ENCODE measurements around the gene ADAM22. TPM values are rescaled to one million over a fixed set of nuclear protein-coding genes. Genes with fewer than 3 reads are reported as not detected.

ADAM22 gene
- total RNA-seq, 2 experiments from 2014 or later, result 1.8 to 2.2 TPM

DNA sequence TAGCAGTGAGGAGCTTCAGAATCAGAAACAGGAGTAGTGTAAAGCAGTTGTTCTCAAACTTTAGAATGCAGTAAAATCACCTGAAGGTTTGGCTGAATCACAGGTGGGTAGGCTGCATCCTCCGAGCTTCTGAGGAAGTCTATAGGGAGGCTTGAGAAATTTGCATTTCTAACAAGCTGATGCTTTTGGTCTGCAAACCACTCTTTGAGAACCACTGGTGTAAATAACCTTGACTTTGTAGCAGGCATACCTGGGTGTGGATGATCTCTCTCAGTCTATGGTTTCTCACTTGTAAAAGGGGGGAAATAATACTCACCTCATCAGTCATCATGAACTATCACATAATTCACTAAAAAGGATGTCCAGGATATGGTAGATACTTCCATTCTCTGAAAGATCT, 167.7 kb downstream of the ADAM22 start:
- intact Hi-C loops (cut with micrococcal nuclease), result no loop called here
- no peaks in the 10 kb centered on the region for H3K36me3 Mint-ChIP-seq
- CTCF ChIA-PET, result no interaction called here
- no peaks in the 10 kb centered on the region for H3K27me3 Mint-ChIP-seq
- no peaks in the 10 kb centered on the region for H3K9me3 Mint-ChIP-seq
- POLR2A ChIA-PET, result no interaction called here
- DNase-seq, result no peak
- no peak overlapping the region for H3K27ac Mint-ChIP-seq
- H3K4me1 Mint-ChIP-seq (ENCODE audit: low read depth), result peaks cover 8% of the 10 kb centered on the region
- H3K4me3 Mint-ChIP-seq, result no peak overlapping the region

DNA sequence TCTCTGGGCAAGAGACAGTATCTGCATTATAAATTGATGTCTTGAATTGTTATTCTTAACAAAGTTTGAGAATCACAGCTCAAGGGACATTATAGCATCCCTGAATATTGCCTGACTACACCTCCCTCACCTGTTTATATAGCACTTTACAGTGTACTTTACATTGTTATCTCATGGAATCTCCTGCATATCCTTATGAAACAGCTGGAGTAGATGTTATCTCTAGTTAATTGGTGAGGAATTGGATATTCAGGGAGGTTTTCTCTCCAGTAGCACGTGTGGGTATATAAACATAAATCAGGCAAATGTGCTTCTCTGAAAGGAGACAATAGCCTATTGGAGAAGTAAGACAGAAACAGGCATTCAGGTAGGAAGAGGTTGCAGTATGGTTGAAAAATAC, 168.6 kb downstream of the ADAM22 start:
- Mint-ChIP-seq H3K4me1 (ENCODE audit: low read depth) (peaks cover 9% of the 10 kb centered on the region), H3K27ac (no peak overlapping the region), H3K4me3 (no peak overlapping the region), H3K36me3 (no peaks in the 10 kb centered on the region), H3K9me3 (no peaks in the 10 kb centered on the region), H3K27me3 (no peaks in the 10 kb centered on the region)
- intact Hi-C loops (cut with micrococcal nuclease), result no loop called here
- DNase-seq, result no peak
- ChIA-PET POLR2A (no interaction called here), CTCF (no interaction called here)

DNA sequence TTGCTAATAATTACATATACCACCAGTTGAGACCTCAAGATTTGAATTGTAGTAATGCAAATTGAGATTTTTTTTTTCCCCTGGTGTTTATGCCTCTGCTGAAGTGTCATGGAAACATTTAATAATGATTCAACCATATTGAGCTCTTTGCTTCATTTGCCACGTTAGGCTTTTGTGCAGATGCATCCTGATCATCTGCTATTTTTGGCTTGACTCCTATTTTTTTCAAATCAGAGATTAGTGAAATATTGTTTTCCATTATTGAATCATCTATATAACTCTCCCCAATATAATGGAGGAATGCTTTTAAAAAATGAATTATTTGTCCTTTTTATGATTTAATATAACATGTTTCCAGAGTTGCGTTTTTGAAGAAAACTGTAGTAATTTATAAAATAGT, 170.7 kb downstream of the ADAM22 start:
- Mint-ChIP-seq H3K36me3 (no peaks in the 10 kb centered on the region), H3K27ac (no peak overlapping the region), H3K4me3 (no peak overlapping the region), H3K27me3 (no peaks in the 10 kb centered on the region), H3K4me1 (ENCODE audit: low read depth) (peaks cover 9% of the 10 kb centered on the region), H3K9me3 (no peaks in the 10 kb centered on the region)
- DNase-seq, result no peak
- CTCF ChIA-PET, result interaction anchor here (0.7 kb wide), 1 partner anchor 587 kb away, joined by 3 read pairs; no protein-coding TSS in a partner anchor
- intact Hi-C loops (cut with micrococcal nuclease), result no loop called here
- POLR2A ChIA-PET, result no interaction called here

- intact Hi-C loops (cut with micrococcal nuclease), result no loop called here
- Mint-ChIP-seq H3K27ac (no peak overlapping the region), H3K9me3 (no peaks in the 10 kb centered on the region), H3K4me1 (ENCODE audit: low read depth) (peaks cover 9% of the 10 kb centered on the region), H3K36me3 (no peaks in the 10 kb centered on the region), H3K27me3 (no peaks in the 10 kb centered on the region), H3K4me3 (no peak overlapping the region)
- ChIA-PET POLR2A (no interaction called here), CTCF (no interaction called here)
- no peak for DNase-seq
Observed at GRCh38 chr7:88105231-88105630, 171.2 kb downstream of the ADAM22 start.

DNA sequence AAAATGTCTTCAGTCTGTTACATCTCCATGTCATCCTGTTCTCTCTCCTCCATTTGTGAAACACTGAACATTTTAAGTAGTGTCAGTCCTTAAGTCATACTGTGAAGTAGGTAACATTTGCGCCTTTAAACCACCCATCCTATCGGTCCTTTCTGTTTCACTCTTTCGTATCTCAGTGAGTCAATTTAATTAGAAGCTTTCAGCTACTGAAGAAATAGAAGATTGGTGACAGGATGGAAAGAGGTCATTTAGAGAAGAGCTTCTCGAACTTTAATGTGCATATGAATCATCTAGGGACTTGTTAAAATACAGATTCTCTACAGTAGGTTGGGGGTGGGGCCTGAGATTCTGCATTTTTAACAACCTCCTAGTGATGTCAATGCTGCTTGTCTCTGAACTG, 172.4 kb downstream of the ADAM22 start:
- peaks cover 9% of the 10 kb centered on the region for H3K4me1 Mint-ChIP-seq (ENCODE audit: low read depth)
- intact Hi-C loops (cut with micrococcal nuclease), result no loop called here
- peak; percentile 32 for DNase-seq
- peak overlapping the region; percentile 63 for H3K27ac Mint-ChIP-seq
- no peaks in the 10 kb centered on the region for H3K36me3 Mint-ChIP-seq
- no peak overlapping the region for H3K4me3 Mint-ChIP-seq
- no peaks in the 10 kb centered on the region for H3K9me3 Mint-ChIP-seq
- ChIA-PET CTCF (no interaction called here), POLR2A (no interaction called here)
- no peaks in the 10 kb centered on the region for H3K27me3 Mint-ChIP-seq

GRCh38 chr7:88109612-88110011, 175.6 kb downstream of the ADAM22 start:
- no peaks in the 10 kb centered on the region for H3K9me3 Mint-ChIP-seq
- POLR2A ChIA-PET, result no interaction called here

DNA sequence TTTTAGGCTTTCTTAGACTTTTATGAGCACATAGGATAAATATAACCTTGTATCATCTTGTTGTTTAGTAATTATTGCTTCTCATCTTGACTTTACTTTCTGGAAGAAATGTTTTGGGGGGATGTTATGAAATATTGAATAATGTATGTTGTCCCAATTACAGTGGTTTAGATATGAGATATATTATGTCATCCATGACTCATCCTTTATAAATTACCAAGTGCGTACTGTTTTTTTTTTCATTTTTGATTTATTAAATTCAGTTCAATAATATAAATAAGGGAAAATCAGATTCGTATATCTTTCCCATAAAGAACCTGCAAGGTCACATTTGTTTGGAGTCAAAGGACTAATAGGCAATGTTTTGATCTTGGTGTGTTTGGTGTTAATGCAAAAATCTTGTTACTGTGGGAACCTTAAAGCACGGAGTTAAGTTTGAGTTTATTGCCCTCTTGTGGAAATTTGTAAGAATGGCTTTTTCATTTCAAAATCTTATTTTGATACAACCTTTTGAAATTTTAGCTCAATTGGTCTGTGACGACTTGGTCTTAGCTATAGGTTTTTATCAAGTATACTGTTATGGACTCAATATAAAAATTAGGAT, 177.2 kb downstream of the ADAM22 start:
- Mint-ChIP-seq H3K27me3 (no peaks in the 10 kb centered on the region), H3K27ac (no peak overlapping the region), H3K4me3 (no peak overlapping the region), H3K4me1 (ENCODE audit: low read depth) (peaks cover 6% of the 10 kb centered on the region), H3K36me3 (no peaks in the 10 kb centered on the region), H3K9me3 (no peaks in the 10 kb centered on the region)
- CTCF ChIA-PET, result interaction anchor here (0.7 to 2.9 kb wide), 5 partner anchors 15 to 605 kb away, joined by 3 to 13 read pairs (median 5); partner anchors contain the start of gene ADAM22
- POLR2A ChIA-PET, result no interaction called here
- intact Hi-C loops (cut with micrococcal nuclease), result loop anchor here (1.0 to 10.0 kb wide), 4 partner anchors 226 to 796 kb away; partner anchors contain the start of gene RUNDC3B
- DNase-seq, result no peak

More at GRCh38 chr7:88109612-88110011, 175.6 kb downstream of the ADAM22 start:
- CTCF ChIA-PET, result interaction anchor here (0.5 kb wide), 1 partner anchor 1084 kb away, joined by 3 read pairs; no protein-coding TSS in a partner anchor
- no peaks in the 10 kb centered on the region for H3K27me3 Mint-ChIP-seq
- intact Hi-C loops (cut with micrococcal nuclease), result loop anchor here (2.0 to 10.0 kb wide), 4 partner anchors 225 to 795 kb away; partner anchors contain the start of gene RUNDC3B
- no peak overlapping the region for H3K27ac Mint-ChIP-seq
- peaks cover 9% of the 10 kb centered on the region for H3K4me1 Mint-ChIP-seq (ENCODE audit: low read depth)
- no peaks in the 10 kb centered on the region for H3K36me3 Mint-ChIP-seq
- no peak overlapping the region for H3K4me3 Mint-ChIP-seq
- no peak for DNase-seq

GRCh38 chr7:88111954-88112471, 178.0 kb downstream of the ADAM22 start:
- ChIA-PET CTCF (interaction anchor here (0.7 to 2.9 kb wide), 5 partner anchors 16 to 606 kb away, joined by 3 to 13 read pairs (median 5); partner anchors contain the start of gene ADAM22), POLR2A (no interaction called here)
- H3K27ac Mint-ChIP-seq, result no peak overlapping the region
- H3K9me3 Mint-ChIP-seq, result no peaks in the 10 kb centered on the region
- DNase-seq, result no peak
- H3K4me3 Mint-ChIP-seq, result no peak overlapping the region
- intact Hi-C loops (cut with micrococcal nuclease), result loop anchor here (1.0 to 10.0 kb wide), 4 partner anchors 227 to 797 kb away; partner anchors contain the start of gene RUNDC3B
- H3K27me3 Mint-ChIP-seq, result no peaks in the 10 kb centered on the region
- no peaks in the 10 kb centered on the region for H3K36me3 Mint-ChIP-seq
- H3K4me1 Mint-ChIP-seq (ENCODE audit: low read depth), result no peaks in the 10 kb centered on the region

DNA sequence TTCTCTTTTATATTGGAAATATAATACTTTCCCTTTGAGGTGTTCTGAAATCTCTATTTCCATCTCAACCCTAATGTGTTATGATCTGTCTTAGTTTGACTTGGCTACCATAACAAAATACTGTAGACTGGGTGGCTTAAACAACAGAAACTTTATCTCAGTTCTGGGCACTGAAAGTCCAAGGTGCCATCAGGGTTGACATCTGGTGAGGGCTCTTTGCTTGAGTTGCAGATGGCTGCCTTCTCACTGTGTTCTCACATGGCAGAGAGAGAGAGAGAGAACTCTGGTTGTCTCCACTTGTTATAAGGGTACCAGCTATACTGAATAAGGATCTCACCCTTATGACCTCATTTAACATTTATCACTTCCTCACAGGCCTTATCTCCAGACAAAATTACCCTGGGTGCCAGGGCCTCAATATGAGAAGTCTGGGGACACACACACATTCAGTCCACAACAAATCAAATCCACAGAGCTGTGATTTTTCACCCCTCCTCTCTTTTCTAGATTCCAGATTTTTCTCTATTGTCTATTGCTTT, 181.3 kb downstream of the ADAM22 start:
- ChIA-PET CTCF (no interaction called here), POLR2A (no interaction called here)
- intact Hi-C loops (cut with micrococcal nuclease), result loop anchor here (10.0 kb wide), 3 partner anchors 231 to 801 kb away; partner anchors contain the start of gene RUNDC3B
- H3K4me3 Mint-ChIP-seq, result no peak overlapping the region
- H3K4me1 Mint-ChIP-seq (ENCODE audit: low read depth), result no peaks in the 10 kb centered on the region
- no peaks in the 10 kb centered on the region for H3K27me3 Mint-ChIP-seq
- H3K9me3 Mint-ChIP-seq, result no peaks in the 10 kb centered on the region
- no peaks in the 10 kb centered on the region for H3K36me3 Mint-ChIP-seq
- H3K27ac Mint-ChIP-seq, result no peak overlapping the region
- DNase-seq, result no peak

DNA sequence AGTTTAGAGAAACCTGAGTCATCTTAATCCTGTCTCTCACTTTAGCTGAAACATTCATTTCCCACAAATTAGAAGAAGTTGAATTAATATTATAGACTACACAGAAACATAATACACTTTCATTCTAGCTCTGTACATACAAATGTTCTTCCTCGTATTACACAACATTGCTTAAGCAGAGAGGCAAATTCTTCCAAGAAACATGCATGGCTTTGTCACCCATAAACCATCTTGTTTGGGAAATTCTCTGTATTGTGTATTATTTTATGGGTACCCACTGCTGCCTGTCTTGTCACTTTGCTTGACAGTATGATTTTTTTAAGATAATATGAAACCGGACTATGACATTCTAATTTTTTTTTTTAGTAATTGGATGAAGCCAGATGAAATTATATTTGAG, 181.8 kb downstream of the ADAM22 start:
- CTCF ChIA-PET, result no interaction called here
- H3K36me3 Mint-ChIP-seq, result no peaks in the 10 kb centered on the region
- no peak for DNase-seq
- intact Hi-C loops (cut with micrococcal nuclease), result loop anchor here (10.0 kb wide), 3 partner anchors 231 to 801 kb away; partner anchors contain the start of gene RUNDC3B
- H3K4me3 Mint-ChIP-seq, result no peak overlapping the region
- H3K27ac Mint-ChIP-seq, result no peak overlapping the region
- no peaks in the 10 kb centered on the region for H3K9me3 Mint-ChIP-seq
- POLR2A ChIA-PET, result no interaction called here
- H3K27me3 Mint-ChIP-seq, result no peaks in the 10 kb centered on the region
- no peaks in the 10 kb centered on the region for H3K4me1 Mint-ChIP-seq (ENCODE audit: low read depth)

DNA sequence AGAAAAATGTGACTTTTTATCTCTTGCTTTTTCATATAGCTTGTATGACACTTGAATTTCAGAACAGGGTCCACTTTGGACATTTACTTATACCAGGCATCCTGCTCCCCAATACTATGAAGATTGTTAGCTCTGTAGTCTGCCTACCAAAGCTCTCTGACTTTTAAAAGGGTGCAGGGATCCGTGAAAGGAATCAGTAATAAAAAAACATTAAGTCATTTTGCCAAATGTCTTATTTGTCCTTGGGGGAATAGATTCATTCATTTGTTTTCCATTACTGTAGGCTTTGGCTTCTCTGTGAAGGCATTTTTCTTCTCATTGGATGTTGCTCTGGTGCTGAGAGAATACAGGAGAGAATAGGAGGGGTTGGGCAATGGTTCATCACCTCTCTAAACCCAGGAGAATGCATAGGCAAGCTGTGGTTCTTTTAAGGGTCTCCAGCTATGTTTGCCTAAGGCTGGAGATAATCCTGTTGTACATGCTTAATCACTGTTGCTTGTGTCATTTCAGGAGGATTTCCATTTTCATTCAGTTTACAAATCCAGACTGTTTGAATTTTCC, 182.3 kb downstream of the ADAM22 start:
- no peaks in the 10 kb centered on the region for H3K9me3 Mint-ChIP-seq
- ChIA-PET CTCF (no interaction called here), POLR2A (no interaction called here)
- intact Hi-C loops (cut with micrococcal nuclease), result loop anchor here (10.0 kb wide), 3 partner anchors 232 to 802 kb away; partner anchors contain the start of gene RUNDC3B
- H3K4me3 Mint-ChIP-seq, result no peak overlapping the region
- no peak overlapping the region for H3K27ac Mint-ChIP-seq
- H3K36me3 Mint-ChIP-seq, result no peaks in the 10 kb centered on the region
- no peaks in the 10 kb centered on the region for H3K4me1 Mint-ChIP-seq (ENCODE audit: low read depth)
- DNase-seq, result no peak
- no peaks in the 10 kb centered on the region for H3K27me3 Mint-ChIP-seq

- intact Hi-C loops (cut with micrococcal nuclease), result loop anchor here (10.0 kb wide), 3 partner anchors 233 to 803 kb away; partner anchors contain the start of gene RUNDC3B
- Mint-ChIP-seq H3K9me3 (no peaks in the 10 kb centered on the region), H3K4me3 (no peak overlapping the region), H3K36me3 (no peaks in the 10 kb centered on the region), H3K27ac (no peak overlapping the region), H3K4me1 (ENCODE audit: low read depth) (no peaks in the 10 kb centered on the region), H3K27me3 (no peaks in the 10 kb centered on the region)
- CTCF ChIA-PET, result no interaction called here
- POLR2A ChIA-PET, result no interaction called here
- no peak for DNase-seq
Observed at GRCh38 chr7:88117325-88117724, 183.3 kb downstream of the ADAM22 start.

Measured in activated CD4-positive, alpha-beta memory T cell treated with anti-CD3 and anti-CD28 coated beads for 36 hours (primary cell).